Muscle layer of colon (tissue), 2 donors: Measurements from ENCODE around the gene ZNF284.

ENCODE experiments used
- H3K27ac ChIP-seq: one replicate; pipeline ENCODE4 v1.7.0; 2013; ENCODE audit warnings: low read depth, mild to moderate bottlenecking, low read length, moderate library complexity
- H3K27me3 ChIP-seq, 2 donors: one replicate each; pipeline ENCODE4 v1.7.0; 2013; ENCODE audit warnings: low read length in 2 of 2, mild to moderate bottlenecking in 2 of 2; ENCODE audit not compliant: insufficient read depth in 2 of 2, control insufficient read depth in 1 of 2
- H3K36me3 ChIP-seq: one replicate; pipeline ENCODE4 v1.7.0; 2013; ENCODE audit warnings: mild to moderate bottlenecking, low read length; ENCODE audit not compliant: insufficient read depth
- H3K4me1 ChIP-seq: one replicate; pipeline ENCODE4 v1.7.0; 2013; ENCODE audit warnings: mild to moderate bottlenecking, low read length; ENCODE audit not compliant: insufficient read depth
- H3K4me3 ChIP-seq, 2 donors: one replicate each; pipeline ENCODE4 v1.7.0; 2013; ENCODE audit warnings: low read length in 2 of 2, low read depth in 1 of 2, mild to moderate bottlenecking in 1 of 2, moderate library complexity in 1 of 2
- H3K9ac ChIP-seq: one replicate; pipeline ENCODE4 v1.7.0; 2013; ENCODE audit warnings: low read length
- H3K9me3 ChIP-seq: one replicate; pipeline ENCODE4 v1.7.0; 2013; ENCODE audit warnings: mild to moderate bottlenecking, low read length
- donor health status: abdominal sarcoma.
- donor health status: Adenocarcinoma of cecum.

Gene ZNF284

DNA sequence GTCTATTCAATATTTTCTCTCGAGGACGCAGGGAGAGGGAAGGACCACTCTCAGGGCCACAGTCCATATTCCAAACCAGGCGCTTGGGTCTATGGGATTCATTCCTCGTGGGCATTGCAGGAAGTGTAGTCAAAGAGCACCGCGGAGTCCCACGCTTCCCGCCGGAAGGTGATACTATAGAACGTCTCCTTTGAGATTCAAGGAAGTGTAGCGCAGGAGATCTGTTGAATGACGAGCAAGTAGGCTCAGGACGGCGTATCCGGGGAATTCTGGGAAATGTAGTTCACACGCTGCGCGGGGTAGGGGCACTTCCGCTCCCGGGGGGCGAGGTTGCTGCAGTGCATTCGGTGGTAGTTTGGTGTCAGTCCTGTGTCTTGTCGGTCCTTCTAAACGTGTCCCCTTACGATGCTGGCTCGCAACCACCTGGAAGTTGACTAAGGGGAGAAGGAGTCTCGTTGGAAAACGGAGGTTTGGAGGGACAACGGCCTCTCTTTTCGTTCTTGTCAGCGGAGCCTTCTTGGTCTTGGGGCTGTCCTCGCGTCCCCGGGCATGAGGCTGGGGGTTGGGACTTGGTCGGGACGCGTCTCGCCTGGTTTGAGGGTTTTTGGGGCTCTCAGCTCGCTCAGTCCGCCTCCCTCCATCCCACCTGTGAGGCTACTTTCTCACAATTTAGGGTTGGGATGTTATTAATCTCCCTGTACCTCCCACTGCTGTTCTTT, at the start of gene ZNF284:
ZNF284 (plus strand) TSS at position 336 of the 719 bp plus-strand sequence. CDS start 4,231 bp downstream, outside the sequence.
- H3K9me3 ChIP-seq, result peaks cover 11% of the 10 kb centered on the region
- peak within 1 kb of the TSS; percentile 62 for H3K27ac ChIP-seq
- H3K4me1 ChIP-seq, result peaks cover 3% of the 10 kb centered on the region
- H3K9ac ChIP-seq, result peak within 1 kb of the TSS; percentile 56
- peak within 1 kb of the TSS; percentile 82 to 92 for H3K4me3 ChIP-seq
- H3K27me3 ChIP-seq, result no peaks in the 10 kb centered on the region
- peaks cover under 1% of the 10 kb centered on the region for H3K36me3 ChIP-seq

DNA sequence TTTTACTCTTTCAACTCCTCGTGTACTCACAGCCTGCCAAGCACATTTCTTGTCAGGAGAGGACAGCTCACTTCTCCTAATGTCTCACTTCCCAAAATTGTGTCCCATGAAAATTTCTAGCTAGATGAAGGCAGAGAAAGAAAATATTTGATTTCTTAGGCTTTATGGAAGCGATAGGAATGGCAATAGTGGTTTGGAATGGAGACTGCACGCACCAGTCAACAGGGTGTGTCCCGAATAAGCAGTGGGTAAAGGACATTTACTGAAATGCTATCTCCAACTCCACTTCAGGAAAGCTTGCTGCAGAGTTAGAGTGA, 47.1 kb upstream of the ZNF284 start:
- peak overlapping the region; percentile 59 for H3K9ac ChIP-seq
- H3K27ac ChIP-seq, result peak overlapping the region; percentile 57
- H3K27me3 ChIP-seq, result no peaks in the 10 kb centered on the region
- peaks cover 22% of the 10 kb centered on the region for H3K9me3 ChIP-seq
- peaks cover 30% of the 10 kb centered on the region for H3K36me3 ChIP-seq
- H3K4me1 ChIP-seq, result peaks cover 11% of the 10 kb centered on the region
- peak overlapping the region; percentile 60 to 69 for H3K4me3 ChIP-seq

DNA sequence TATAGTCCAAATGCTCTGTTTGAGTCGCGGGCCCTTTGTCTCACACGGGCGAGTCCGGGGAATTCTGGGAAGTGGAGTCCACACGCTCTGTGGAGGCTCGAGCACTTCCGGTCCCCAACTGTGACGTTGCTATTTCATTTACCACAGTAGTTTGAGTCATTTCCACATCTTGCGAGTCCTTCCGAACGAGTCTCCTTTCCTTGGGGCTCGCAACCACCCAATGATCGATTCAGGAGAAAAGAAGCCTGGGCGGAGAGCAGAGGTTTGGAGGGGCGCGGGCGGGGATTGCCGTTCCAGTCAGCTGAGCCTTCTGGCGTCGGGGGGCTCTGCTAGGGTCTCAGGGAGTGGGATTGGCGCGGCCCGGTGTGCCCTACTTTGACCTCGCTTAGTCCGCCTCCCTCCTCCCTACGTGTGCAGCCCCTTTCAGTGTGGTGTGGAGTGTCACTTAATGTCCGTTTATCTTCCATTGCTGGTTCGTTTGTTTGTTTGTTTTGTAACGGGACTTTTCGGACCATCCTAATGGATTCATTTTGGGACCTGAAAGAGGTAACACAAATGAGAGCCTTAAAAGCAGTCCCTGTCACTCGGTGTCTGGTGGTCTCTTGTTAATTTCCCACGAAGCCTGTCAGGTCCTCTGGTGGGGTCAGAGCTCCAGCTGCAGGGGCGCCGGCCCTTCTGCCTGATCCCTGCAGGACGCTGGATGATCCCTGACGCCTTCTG, 46.6 kb upstream of the ZNF284 start, which contains the start of gene ZNF222:
ZNF222 (plus strand) TSS at position 163 of the 720 bp plus-strand sequence; CDS start at position 221, 58 bp downstream.
- Histone ChIP-seq H3K9ac (peak within 1 kb of the TSS; percentile 59), H3K9me3 (peaks cover 27% of the 10 kb centered on the region), H3K4me3 (peak within 1 kb of the TSS; percentile 60 to 69), H3K27me3 (no peaks in the 10 kb centered on the region), H3K4me1 (peaks cover 11% of the 10 kb centered on the region), H3K36me3 (peaks cover 35% of the 10 kb centered on the region), H3K27ac (peak within 1 kb of the TSS; percentile 57)

DNA sequence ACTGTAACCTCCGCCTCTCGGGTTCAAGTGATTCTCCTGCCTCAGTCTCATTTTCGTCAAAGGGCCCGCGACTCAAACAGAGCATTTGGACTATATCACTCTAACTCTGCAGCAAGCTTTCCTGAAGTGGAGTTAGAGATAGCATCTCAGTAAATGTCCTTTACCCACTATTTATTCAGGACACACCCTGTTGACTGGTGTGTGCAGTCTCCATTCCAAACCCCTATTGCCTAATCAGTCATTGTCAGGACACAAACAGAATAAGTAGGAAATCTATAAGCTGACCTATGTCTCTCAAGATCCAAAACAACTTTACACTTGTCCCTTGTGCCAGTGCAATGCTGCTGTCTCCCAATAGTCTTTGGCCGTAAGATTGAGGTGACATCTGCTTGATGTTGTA, 45.3 kb upstream of the ZNF284 start:
- peaks cover 33% of the 10 kb centered on the region for H3K9me3 ChIP-seq
- peaks cover 11% of the 10 kb centered on the region for H3K4me1 ChIP-seq
- H3K27ac ChIP-seq, result no peak overlapping the region
- peaks cover 44% of the 10 kb centered on the region for H3K36me3 ChIP-seq
- H3K9ac ChIP-seq, result no peak overlapping the region
- no peaks in the 10 kb centered on the region for H3K27me3 ChIP-seq
- no peak overlapping the region for H3K4me3 ChIP-seq

DNA sequence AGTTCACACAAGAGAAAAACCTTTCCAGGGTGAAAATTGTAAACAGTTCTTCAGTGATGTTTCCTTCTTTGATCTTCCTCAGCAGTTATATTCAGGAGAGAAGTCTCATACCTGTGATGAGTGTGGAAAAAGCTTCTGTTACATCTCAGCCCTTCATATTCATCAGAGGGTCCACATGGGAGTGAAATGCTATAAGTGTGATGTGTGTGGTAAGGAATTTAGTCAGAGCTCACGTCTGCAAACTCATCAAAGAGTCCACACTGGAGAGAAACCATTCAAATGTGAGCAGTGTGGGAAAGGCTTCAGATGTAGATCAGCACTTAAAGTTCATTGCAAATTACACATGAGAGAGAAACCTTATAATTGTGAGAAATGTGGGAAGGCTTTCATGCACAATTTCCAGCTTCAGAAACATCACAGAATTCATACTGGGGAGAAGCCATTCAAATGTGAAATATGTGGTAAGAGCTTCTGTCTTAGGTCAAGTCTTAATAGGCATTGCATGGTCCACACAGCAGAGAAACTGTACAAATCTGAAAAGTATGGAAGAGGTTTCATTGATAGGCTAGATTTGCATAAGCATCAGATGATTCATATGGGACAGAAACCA, 39.9 kb upstream of the ZNF284 start:
- Histone ChIP-seq H3K4me1 (no peaks in the 10 kb centered on the region), H3K9me3 (peaks cover 66% of the 10 kb centered on the region), H3K27me3 (no peaks in the 10 kb centered on the region), H3K27ac (no peak overlapping the region), H3K4me3 (peak overlapping the region in 1 of 2 donors; percentile 48), H3K36me3 (peaks cover 53% of the 10 kb centered on the region), H3K9ac (no peak overlapping the region)

DNA sequence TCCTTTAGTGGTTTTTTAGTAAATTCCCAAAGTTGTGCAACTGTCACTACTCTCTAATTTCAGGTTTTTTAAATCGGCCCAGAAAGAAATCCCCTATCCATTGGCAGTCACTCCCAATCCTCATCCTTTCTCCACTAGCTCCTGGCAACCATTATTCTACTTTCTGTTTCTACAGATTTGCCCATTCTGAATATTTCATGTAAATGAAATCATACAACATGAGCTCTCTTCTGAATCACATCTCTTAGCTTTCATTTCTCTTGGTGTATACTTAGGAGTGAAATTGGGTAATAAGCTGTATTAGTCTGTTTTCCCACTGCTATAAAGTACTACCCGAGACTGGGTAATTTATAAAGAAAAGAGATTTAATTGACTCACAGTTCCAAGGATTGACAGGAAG, 29.8 kb upstream of the ZNF284 start:
- Histone ChIP-seq H3K36me3 (no peaks in the 10 kb centered on the region), H3K9me3 (no peaks in the 10 kb centered on the region), H3K27me3 (no peaks in the 10 kb centered on the region), H3K4me1 (no peaks in the 10 kb centered on the region), H3K9ac (no peak overlapping the region), H3K4me3 (no peak overlapping the region), H3K27ac (no peak overlapping the region)

DNA sequence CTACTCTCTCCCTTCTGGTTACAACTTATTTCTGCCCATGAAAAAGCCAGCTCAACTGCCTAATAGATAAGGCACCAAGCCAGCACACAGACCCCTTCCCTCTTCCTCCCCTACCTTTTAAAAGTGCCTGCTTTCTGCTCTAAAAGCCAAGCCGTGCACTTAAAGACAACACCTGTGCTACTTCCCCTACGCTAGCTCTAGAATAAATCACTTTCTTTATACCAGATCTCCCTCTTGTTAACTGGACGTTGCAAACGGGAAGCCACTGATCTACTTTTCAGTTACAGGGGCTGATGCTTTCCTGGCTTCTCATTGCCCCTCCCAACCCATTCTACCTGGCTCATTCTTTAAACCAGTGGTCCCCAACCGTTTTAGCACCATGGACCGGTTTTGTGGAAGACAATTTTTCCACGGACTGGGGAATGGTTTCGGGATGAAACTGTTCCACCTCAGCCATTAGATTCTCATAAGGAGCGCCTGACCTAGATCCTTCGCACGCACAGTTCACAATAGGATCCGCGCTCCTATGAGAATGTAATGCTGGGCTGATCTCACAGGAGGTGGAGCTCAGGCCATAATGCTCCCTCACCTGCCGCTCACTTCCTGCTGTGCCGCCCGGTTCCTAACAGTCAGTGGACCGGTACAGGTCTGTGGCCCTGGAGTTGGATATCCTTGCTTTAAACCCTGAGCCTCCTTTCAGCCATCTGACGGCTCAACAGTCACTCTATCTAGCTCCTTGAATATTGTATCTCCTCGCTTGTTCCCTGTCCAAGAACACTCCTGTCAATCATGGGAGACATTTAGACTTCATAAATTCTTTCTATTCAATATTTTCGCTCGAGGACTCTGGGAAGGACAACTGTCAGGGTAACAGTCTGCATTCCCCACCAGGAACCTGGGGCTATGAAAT, 21.0 kb upstream of the ZNF284 start:
- H3K36me3 ChIP-seq, result peaks cover 11% of the 10 kb centered on the region
- peak overlapping the region; percentile 70 for H3K27ac ChIP-seq
- peaks cover 0 to 8% of the 10 kb centered on the region in 2 donors for H3K27me3 ChIP-seq
- peaks cover 17% of the 10 kb centered on the region for H3K4me1 ChIP-seq
- H3K4me3 ChIP-seq, result peak overlapping the region; percentile 72 to 90
- peaks cover 5% of the 10 kb centered on the region for H3K9me3 ChIP-seq
- H3K9ac ChIP-seq, result no peak overlapping the region

DNA sequence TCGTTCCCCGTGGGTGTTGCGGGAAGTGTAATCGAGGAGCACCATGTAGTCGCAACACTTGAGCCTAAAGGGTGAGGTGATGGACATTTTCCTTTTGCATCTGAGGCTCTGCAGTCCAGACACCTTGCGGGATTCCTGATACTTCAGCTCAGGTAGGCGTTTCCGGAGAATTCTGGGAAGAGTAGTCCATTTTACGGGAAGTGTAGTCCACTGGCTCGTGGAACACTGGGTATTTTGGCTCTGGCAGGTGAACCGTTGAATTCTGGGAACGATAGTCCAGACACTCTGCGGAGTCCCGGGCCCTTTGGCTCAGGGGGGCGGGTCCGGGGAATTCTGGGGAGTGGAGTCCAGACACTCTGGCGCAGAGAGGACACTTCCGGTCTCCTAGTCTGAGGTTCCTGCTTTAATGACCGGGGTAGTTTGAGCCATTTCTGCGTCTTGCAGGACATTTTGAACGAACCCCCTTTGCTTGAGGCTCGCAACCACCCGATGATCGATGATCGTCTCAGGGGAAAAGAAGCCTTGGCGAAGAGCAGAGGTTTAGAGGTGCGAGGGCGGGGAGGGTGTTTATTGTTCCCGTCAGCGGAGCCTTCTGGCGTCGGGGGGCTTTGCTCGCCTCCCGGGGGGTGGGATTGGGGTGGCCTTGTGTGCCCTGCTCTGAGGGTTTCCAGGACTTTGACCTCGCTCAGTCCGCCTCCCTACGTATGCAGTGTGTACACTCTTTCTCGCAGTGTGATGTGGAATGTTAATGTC, 20.1 kb upstream of the ZNF284 start, which contains the start of gene ZNF223:
ZNF223 (plus strand) TSS at position 387 of the 753 bp plus-strand sequence. CDS start 3,141 bp downstream, outside the sequence.
- Histone ChIP-seq H3K36me3 (peaks cover 15% of the 10 kb centered on the region), H3K27me3 (peaks cover 0 to 8% of the 10 kb centered on the region in 2 donors), H3K4me1 (peaks cover 17% of the 10 kb centered on the region), H3K9me3 (peaks cover 5% of the 10 kb centered on the region), H3K27ac (peak within 1 kb of the TSS; percentile 70), H3K4me3 (peak within 1 kb of the TSS; percentile 72 to 90), H3K9ac (peak within 1 kb of the TSS; percentile 58)

DNA sequence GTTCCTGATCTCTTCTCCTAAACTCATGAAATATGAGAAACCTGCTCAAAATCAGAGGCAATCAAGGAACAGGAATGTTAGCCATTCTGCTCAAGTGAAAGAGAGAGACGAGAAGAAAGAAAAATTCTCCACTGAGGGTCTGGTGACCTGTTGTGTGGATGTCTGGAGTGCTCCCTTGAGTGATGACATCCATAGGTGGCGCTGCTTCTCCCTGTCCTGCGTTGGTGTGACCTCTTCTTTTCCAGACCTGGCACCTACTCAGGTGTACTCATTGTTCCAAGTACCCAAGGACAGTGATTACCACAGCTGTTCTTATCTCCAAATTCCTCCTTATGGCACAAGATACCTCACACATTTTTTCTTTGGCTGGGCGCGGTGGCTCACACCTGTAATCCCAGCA, 16.1 kb upstream of the ZNF284 start:
- Histone ChIP-seq H3K9me3 (peaks cover 7% of the 10 kb centered on the region), H3K27ac (no peak overlapping the region), H3K27me3 (peaks cover 0 to 3% of the 10 kb centered on the region in 2 donors), H3K36me3 (peaks cover 46% of the 10 kb centered on the region), H3K4me1 (peaks cover 17% of the 10 kb centered on the region), H3K4me3 (no peak overlapping the region), H3K9ac (no peak overlapping the region)

DNA sequence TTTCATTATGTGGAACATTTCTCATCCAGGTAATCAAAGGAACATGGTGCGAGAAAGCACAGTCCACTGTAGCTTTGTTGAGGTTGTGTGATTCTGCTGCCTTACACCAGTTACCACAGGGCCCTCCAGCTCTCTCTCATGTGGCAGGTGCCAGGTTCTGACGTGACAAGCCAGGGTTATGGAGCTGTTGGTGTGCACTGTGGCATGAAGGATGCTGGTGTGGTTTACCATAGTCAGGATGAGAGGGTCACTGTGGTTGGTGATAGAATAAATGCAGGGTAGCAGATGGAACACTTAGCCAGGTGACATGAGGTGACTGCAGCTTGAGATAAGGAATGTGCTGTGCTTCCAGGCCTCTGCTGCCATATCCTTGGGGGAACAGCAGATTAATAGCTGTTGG, 12.7 kb upstream of the ZNF284 start:
- H3K27me3 ChIP-seq, result no peaks in the 10 kb centered on the region
- no peak overlapping the region for H3K4me3 ChIP-seq
- peaks cover 71% of the 10 kb centered on the region for H3K36me3 ChIP-seq
- H3K4me1 ChIP-seq, result no peaks in the 10 kb centered on the region
- no peak overlapping the region for H3K27ac ChIP-seq
- peaks cover 7% of the 10 kb centered on the region for H3K9me3 ChIP-seq
- no peak overlapping the region for H3K9ac ChIP-seq
